NCI-H1092 treated with DMSO at 0.1 percent for 48 hours (cell line): ENCODE measurements around the gene GP2.
A peak's percentile ranks its signal among the peaks of the same experiment; 100 is the strongest.

Source experiments
- DNase-seq: peaks from one replicate; lab custom pipeline; 2025; lab: John Stamatoyannopoulos, UW

The GP2 gene

GRCh38 chr16:20306401-20306800 lies 20.9 kb downstream of the GP2 start:
- no peak for DNase-seq

DNA sequence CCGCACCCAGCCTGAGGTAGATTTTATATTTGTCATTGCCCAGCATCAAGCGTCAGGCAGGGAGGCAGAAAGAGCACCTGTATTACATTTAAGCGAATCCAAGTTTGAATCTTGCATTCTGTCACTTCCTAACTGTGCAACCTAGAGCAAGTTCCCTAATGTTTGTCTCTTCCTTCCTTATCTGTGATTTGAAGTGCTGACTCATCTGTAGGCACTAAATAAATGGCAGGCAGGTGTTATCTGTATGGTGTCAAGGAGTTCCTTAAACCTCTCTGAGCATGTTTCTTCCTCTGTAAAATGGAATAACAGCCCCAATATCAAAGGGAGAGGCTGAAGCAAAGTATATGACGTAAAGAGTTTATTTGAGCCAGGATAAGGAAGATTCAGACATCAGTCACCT lies 24.3 kb downstream of the GP2 start:
- DNase-seq: no peak

GRCh38 chr16:20302389-20302788 lies 24.9 kb downstream of the GP2 start:
- no peak for DNase-seq

- DNase-seq: no peak
Measured at GRCh38 chr16:20301840-20302239, 25.5 kb downstream of the GP2 start.

DNA sequence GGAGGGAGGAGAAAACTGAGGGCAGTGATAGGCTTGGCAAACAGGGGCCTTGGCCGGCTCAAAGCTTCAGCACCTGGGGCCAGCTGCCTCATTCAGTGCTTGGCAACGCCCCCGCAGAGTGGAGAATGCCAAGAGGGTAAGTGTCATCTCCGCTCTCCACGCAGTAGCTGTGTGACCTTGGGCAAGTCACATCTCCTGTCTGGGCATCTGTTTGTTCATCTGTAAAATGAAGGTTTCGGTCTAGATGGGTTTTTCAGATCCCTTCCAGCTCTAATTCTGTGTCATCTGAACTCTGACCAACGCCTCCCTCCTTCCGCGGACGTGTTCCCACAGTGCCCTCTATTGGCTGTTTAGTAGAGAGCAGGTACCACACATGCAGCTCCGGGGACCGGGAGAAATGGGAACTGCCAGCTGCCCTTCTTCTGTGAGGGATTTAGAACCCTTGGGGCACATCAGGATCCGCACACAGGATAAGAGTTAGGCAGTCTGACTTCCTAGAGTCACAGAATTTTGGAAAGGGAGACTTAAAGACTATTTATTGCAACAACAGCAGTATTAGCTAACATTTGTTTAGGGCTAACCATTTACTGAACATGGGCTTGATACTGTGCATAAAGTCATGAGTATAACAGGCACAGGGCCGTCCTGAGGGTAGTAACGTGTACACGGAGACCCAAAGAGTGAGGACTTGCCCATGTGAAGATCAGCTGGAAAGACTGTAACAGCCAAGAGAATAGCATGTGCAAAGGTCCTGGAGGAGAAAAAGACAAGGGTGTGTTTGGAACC lies 26.8 kb downstream of the GP2 start:
- DNase-seq: peak; percentile 91

- DNase-seq: no peak
Measured at GRCh38 chr16:20298452-20298851, 28.9 kb downstream of the GP2 start.

DNA sequence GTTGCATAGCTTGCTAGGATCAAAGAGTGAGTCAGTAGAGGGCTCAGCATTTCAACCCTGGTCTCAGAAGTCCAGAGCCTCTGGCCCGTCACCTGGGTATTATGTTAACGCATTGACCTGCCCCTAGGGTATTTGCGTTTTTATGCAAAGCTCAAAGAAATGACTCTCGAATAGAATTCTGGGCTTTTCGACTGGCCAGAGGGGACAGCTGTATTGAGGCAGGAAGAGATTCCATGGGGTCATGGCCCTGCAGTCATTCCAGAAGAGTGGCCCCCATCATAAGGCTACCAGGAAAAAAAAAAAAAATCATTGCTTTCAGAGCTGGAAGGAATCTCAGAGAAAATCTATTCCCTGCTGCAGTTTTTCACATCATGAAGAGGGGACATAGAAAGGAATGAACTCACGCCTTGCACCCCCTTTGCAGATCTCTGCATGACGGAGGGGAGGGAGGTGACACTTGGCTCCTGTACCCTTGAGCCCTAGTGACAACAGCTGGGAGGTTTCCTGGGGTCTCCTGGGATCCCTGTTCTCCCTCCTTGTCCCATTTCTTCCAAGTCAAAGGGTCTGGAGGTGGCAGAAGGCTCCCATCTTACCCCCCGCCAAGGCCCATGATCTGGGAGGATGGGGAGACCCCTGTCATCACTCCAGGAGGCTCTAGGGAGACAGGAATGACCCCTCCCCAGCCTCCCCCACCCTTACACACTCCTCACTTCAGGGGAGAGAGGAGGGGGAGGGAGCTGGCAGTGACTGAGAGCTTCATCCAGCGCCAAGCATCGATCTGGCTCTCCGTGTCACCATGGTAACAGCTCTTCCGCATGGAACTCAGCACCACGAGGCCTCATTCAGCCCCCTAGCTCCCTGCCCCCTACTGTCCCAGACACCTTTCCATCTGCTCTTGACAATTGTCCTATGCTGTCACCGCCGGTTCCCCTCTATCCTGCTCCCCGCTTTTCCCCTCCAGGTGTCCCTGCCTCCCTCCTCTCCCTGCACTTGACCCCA lies 35.8 kb downstream of the GP2 start:
- peak; percentile 92 for DNase-seq

DNA sequence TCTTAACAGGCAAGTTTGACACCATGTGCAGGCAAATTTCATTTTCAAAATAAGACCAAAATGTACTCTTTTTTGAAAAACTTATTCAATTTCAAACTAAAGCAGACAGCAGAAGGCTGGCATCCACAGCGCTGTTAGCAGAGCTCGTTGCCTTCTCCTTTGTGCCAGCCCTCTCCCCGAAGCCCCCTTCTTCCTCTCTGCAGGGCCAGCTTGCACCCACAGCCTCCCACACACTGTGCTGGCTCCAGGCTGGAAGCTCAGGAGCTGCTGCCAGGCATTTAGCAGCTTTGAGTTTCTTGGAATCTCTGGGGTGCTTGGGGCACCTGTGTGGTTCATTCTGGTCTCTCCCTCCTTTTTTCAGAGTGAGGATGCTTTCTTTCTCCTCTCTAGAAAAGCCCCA lies 37.7 kb downstream of the GP2 start:
- no peak for DNase-seq

GRCh38 chr16:20285993-20286499 lies 41.3 kb downstream of the GP2 start:
- no peak for DNase-seq

GRCh38 chr16:20280259-20280658 lies 47.1 kb downstream of the GP2 start:
- no peak for DNase-seq

- no peak for DNase-seq
Measured at GRCh38 chr16:20271893-20272292, 55.4 kb downstream of the GP2 start.

GRCh38 chr16:20268409-20268808 lies 58.9 kb downstream of the GP2 start:
- DNase-seq: no peak

GRCh38 chr16:20265019-20265418 lies 62.3 kb downstream of the GP2 start:
- DNase-seq: no peak

DNA sequence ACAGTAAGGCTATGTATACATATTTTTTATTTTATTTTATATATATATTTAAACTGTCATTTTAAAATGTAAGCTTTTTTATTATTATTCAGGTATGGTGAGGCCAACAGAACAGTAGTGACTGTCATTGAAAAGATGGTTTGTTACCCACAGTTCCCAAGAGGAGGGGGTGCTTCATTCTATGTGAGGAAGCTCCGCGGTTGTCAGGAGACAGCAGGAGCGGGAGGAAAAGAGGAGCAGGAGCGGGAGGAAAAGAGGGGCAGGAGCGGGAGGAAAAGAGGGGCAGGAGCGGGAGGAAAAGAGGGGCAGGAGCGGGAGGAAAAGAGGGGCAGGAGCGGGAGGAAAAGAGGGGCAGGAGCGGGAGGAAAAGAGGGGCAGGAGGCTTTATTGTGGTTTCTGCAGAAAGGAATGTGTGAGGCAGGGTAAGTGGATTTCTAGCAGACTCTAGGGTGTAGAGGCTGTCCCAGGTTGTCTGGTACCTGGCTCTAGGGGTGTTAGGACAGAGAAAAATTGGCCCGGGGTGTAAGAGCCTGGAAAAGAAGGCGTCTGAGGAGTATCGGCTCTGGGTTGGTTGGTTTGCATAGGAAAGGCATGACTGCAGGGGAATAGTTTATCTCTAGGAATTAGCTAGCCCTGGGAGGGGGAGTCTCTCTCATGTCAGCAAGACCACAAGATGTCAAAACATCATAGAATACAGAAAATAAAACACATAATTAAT lies 64.0 kb downstream of the GP2 start:
- no peak for DNase-seq

GRCh38 chr16:20262248-20262647 lies 65.1 kb downstream of the GP2 start:
- DNase-seq: no peak

GRCh38 chr16:20260215-20261009 lies 66.9 kb downstream of the GP2 start:
- DNase-seq: no peak
